ENCODE measurements around the gene TMC1.

- TF ChIP-seq CTCF (IDR thresholded peaks at IDR 0.05) (no peak), POLR2A (IDR thresholded peaks at IDR 0.05) (no peak), EP300 (IDR thresholded peaks at IDR 0.05; ENCODE audit: low read depth) (no peak)
Observed at GRCh38 chr9:72726947-72727346, 205.5 kb downstream of the TMC1 start.

All from transverse colon (tissue), 3 donors.